ENCODE data around the gene FAM153A.
"Not testable (repeated sequence)": the region's sequence is repeated elsewhere in the genome, so short reads cannot be mapped to it uniquely, and the experiment has no call there.

The FAM153A gene

GRCh38 chr5:177724858-177725257 is 57.8 kb downstream of the FAM153A start:
- DNase-seq (ENCODE audit: low spot score): not testable (repeated sequence)

DNA sequence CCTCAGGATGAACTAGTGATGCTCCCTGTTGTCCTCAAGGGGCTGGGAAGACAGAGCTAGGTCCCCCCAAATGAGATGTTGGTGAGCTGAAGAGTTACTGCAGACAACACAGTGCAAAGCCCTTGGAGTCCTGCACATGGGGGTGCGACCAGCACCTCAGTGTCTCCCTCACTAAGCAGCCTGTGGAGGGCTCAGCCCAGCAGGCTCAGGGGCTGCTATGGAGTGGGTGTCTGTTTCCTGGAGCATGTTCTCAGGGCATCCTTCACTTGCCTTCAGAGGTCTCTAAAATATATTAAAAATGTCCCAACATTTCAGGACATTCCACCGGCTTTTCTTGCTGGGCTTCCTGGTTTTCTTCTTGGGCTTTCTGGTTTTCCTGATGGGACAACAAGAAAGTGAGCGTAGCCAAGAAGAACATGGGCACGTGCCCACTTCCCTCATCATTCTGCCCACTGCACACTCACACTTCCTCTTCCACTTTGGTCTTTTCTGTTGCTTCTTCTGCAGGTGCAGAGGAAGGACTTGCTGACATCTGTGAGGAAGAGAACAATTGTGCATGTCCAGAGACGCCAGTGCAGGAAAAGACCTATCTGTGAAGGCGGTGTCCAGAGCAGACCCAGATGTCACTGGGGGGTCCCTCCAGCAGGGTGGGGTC is 58.7 kb downstream of the FAM153A start:
- DNase-seq (ENCODE audit: low spot score): not testable (repeated sequence)

DNA sequence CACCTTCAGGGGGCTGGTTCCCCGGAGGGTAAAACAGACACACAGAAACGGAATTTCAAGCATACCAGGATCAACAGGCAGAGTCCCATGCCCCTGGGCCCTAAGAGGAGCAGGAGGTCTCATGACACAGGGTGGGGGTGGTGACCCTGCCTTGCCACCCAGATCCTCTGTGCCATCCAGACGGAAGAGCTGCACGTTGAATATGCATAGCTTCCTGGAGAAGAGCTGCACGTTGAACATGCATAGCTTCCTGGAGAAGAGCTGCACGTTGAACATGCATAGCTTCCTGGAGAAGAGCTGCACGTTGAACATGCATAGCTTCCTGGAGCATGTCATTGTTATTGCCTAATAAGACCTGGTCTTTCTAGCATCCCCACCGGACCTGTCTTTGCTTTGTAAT is 59.9 kb downstream of the FAM153A start:
- DNase-seq (ENCODE audit: low spot score): not testable (repeated sequence)

- not testable (repeated sequence) for DNase-seq (ENCODE audit: low spot score)
Measured at GRCh38 chr5:177719989-177720388, 62.7 kb downstream of the FAM153A start.

- not testable (repeated sequence) for DNase-seq (ENCODE audit: low spot score)
Measured at GRCh38 chr5:177715423-177715822, 67.3 kb downstream of the FAM153A start.

DNA sequence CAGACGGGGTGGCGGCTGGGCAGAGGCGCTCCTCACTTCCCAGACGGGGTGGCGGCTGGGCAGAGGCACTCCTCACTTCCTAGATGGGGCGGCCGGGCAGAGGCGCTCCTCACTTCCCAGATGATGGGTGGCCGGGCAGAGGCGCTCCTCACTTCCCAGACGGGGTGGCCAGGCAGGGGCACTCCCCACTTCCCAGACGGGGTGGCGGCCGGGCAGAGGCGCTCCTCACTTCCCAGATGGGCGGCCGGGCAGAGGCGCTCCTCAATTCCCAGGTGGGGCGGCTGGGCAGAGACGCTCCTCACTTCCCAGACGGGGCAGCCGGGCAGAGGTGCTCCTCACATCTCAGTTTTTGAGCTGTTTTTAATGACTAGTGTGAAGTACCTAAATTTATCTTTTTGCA is 86.6 kb downstream of the FAM153A start:
- not testable (repeated sequence) for DNase-seq (ENCODE audit: low spot score)

- DNase-seq (ENCODE audit: low spot score): not testable (repeated sequence)
Measured at GRCh38 chr5:177695356-177695930, 87.3 kb downstream of the FAM153A start.

GRCh38 chr5:177694518-177694835 is 88.2 kb downstream of the FAM153A start:
- not testable (repeated sequence) for DNase-seq (ENCODE audit: low spot score)

GRCh38 chr5:177693671-177694517 is 88.8 kb downstream of the FAM153A start:
- DNase-seq (ENCODE audit: low spot score): not testable (repeated sequence)

DNA sequence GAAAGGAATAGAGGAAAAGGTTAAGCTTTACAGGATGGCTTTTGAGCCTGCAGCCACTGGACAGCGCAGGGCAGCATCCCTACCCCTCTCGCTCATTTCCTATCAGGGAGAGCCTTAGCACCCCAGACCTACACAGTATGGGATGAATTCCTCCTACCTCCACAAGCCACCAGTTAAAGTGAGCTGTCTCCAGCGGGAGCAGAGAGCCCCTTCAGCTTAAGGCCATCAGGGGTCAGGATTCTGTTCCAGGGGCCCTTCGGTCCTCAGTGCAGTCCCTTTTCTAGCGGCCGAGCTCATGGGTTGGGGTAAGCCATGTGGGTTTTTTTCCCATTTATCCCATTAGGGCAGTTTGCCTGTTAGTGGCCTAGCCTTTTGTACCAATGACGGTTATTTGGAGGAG is 89.7 kb downstream of the FAM153A start:
- not testable (repeated sequence) for DNase-seq (ENCODE audit: low spot score)

GRCh38 chr5:177692507-177692906 is 90.2 kb downstream of the FAM153A start:
- DNase-seq (ENCODE audit: low spot score): not testable (repeated sequence)

GRCh38 chr5:177689011-177689610 is 93.6 kb downstream of the FAM153A start:
- not testable (repeated sequence) for DNase-seq (ENCODE audit: low spot score)

DNA sequence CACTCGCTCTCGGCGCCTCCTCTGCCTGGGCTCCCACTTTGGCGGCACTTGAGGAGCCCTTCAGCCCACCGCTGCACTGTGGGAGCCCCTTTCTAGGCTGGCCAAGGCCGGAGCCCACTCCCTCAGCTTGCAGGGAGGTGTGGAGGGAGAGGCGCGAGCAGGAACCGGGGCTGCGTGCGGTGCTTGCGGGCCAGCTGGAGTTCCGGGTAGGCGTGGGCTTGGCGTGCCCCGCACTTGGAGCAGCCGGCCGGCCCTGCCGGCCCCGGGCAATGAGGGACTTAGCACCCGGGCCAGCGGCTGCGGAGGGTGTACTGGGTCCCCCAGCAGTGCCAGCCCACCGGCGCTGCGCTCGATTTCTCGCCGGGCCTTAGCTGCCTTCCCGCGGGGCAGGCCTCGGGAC is 94.6 kb downstream of the FAM153A start:
- not testable (repeated sequence) for DNase-seq (ENCODE audit: low spot score)

DNA sequence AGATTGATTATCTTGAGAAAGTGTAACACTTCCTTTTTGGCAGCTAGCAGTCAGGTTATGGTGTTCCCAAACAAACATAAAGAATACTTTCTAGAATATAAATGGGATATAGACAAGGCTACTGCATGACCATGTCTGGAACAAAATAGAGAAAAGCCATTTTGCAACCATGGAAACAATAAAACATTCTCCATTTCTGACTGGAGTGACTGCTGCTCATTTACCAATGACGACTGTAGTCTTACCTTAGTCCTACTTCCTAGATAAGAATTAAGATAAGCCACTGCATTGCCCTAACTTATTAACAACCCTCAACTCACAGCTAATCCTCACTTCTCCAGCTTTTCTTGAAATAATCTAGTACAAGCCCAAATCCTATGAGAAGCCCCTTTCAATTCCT is 100.8 kb downstream of the FAM153A start:
- DNase-seq (ENCODE audit: low spot score): not testable (repeated sequence)

All from kidney tubule cell (primary cell).